GM12878 (cell line): ENCODE data around the gene ARAP1. TPM values are rescaled to one million over a fixed set of nuclear protein-coding genes. Genes with fewer than 3 reads are reported as not detected.

Source experiments
- ATAC-seq: fragments of 200-7000 bp; cut with Tn5 transposase; 3 replicates; pipeline ENCODE4 v1.9.1; 2020; ENCODE audit warnings: mild to moderate bottlenecking, moderate library complexity
- BruUV-seq: library from RNA; stranded (reverse); fragments of 400-500 nt; replicated peaks from 2 replicates; lab custom pipeline; 2021; lab: Mats Ljungman, UMichigan
- CTCF ChIA-PET: fragments of 300-600 bp; sonication (Branson Sonifier 250); formaldehyde crosslinking; extraction: SDS; loops from one replicate; lab custom pipeline; 2021; ENCODE audit warnings: inconsistent platforms; lab: Yijun Ruan, JAX
- POLR2A ChIA-PET: fragments of 350-600 bp; formaldehyde crosslinking; extraction: SDS; loops from one replicate; lab custom pipeline; 2021; ENCODE audit warnings: inconsistent platforms; lab: Charles Lee
- RAD21 ChIA-PET: fragments of 300-600 bp; sonication (Branson Sonifier 250); formaldehyde crosslinking; loops from one replicate; lab custom pipeline; 2023; ENCODE audit warnings: antibody characterized with exemption; ENCODE audit not compliant: unreplicated experiment; lab: Charles Lee
- SMC1A ChIA-PET: fragments of 300-600 bp; sonication (Branson Sonifier 250); formaldehyde crosslinking; loops from one replicate; lab custom pipeline; 2023; ENCODE audit not compliant: unreplicated experiment, uncharacterized antibody; lab: Charles Lee
- DNase-seq: peaks from one replicate; pipeline ENCODE4 v3.0.0-alpha.2; 2011; ENCODE audit warnings: low read depth, low spot score
- FAIRE-seq: peaks from 3 replicates; lab custom pipeline; 2011; peaks lifted over from hg19 to GRCh38; lab: Jason Lieb, UNC
- H2AFZ ChIP-seq: 2 replicates; pipeline ENCODE4 v1.6.0; 2011; ENCODE audit warnings: low read depth, low read length, control low read depth; ENCODE audit not compliant: control insufficient read depth
- H3K27ac ChIP-seq: 2 replicates; pipeline ENCODE4 v1.5.1; 2011; ENCODE audit warnings: control low read depth; ENCODE audit not compliant: control insufficient read depth, insufficient read depth
- H3K27me3 ChIP-seq, 2 experiments: replicated peaks in 1 of 2; 2 replicates each; pipeline versions ENCODE4 v1.6.0 to v1.6.1; 2011; ENCODE audit warnings: low read length in 1 of 2; ENCODE audit not compliant: control insufficient read depth in 2 of 2, insufficient read depth in 2 of 2
- H3K36me3 ChIP-seq, 2 experiments: 2 replicates each; pipeline ENCODE4 v1.5.1; 2011; ENCODE audit warnings: low read length in 1 of 2; ENCODE audit not compliant: control insufficient read depth in 2 of 2, insufficient read depth in 2 of 2
- H3K4me1 ChIP-seq: 2 replicates; pipeline ENCODE4 v1.6.1; 2011; ENCODE audit warnings: mild to moderate bottlenecking, low read length, moderate library complexity, mixed read lengths; ENCODE audit not compliant: control insufficient read depth, insufficient read depth
- H3K4me2 ChIP-seq: 2 replicates; pipeline ENCODE4 v1.6.0; 2011; ENCODE audit warnings: control low read depth; ENCODE audit not compliant: control insufficient read depth, insufficient read depth
- H3K4me3 ChIP-seq: fragments of 200-600 bp; sonication (generic); 2 replicates; pipeline ENCODE4 v1.5.1; 2016
- H3K79me2 ChIP-seq: 2 replicates; pipeline ENCODE4 v1.6.0; 2011; ENCODE audit warnings: low read length; ENCODE audit not compliant: control insufficient read depth, insufficient read depth
- H3K9ac ChIP-seq: 2 replicates; pipeline ENCODE4 v1.8.0; 2011; ENCODE audit warnings: low read length, control low read depth, mixed read lengths; ENCODE audit not compliant: control insufficient read depth, insufficient read depth
- H3K9me3 ChIP-seq: replicated peaks from 3 replicates; pipeline ENCODE4 v1.5.1; 2011; ENCODE audit warnings: mild to moderate bottlenecking, low read length; ENCODE audit not compliant: control insufficient read depth, insufficient read depth
- H4K20me1 ChIP-seq: 2 replicates; pipeline ENCODE4 v1.6.0; 2011; ENCODE audit not compliant: control insufficient read depth, insufficient read depth
- CREM ChIP-seq: IDR thresholded peaks from 2 replicates; pipeline ENCODE4 v1.6.1; 2014; ENCODE audit warnings: antibody characterized with exemption, low read depth
- MTA3 ChIP-seq: IDR thresholded peaks from 2 replicates; pipeline ENCODE4 v1.6.1; 2012; ENCODE audit warnings: low read length, inconsistent platforms, borderline replicate concordance
- PAX5 ChIP-seq: IDR thresholded peaks from 2 replicates; pipeline ENCODE4 v1.6.1; 2011; ENCODE audit warnings: low read depth, low read length, borderline replicate concordance
- PKNOX1 ChIP-seq: fragments of 450-650 bp; IDR thresholded peaks from 2 replicates; pipeline ENCODE4 v1.6.1; 2016; ENCODE audit warnings: mild to moderate bottlenecking
- SPI1 ChIP-seq: IDR thresholded peaks from 2 replicates; pipeline ENCODE4 v1.6.1; 2011; ENCODE audit warnings: low read depth, mild to moderate bottlenecking, low read length, moderate library complexity, borderline replicate concordance; ENCODE audit not compliant: insufficient read depth
- TAF1 ChIP-seq: IDR thresholded peaks from 2 replicates; pipeline ENCODE4 v1.6.1; 2011; ENCODE audit warnings: mild to moderate bottlenecking, low read depth, low read length, borderline replicate concordance
- ZBTB40 ChIP-seq: fragments of 450-650 bp; IDR thresholded peaks from 2 replicates; pipeline ENCODE4 v1.6.1; 2016; ENCODE audit warnings: mild to moderate bottlenecking, moderate library complexity, borderline replicate concordance
- ZNF592 ChIP-seq: fragments of 450-650 bp; IDR thresholded peaks from 2 replicates; pipeline ENCODE4 v1.6.1; 2017; ENCODE audit warnings: mild to moderate bottlenecking, moderate library complexity
- WGBS: methylation state at CpG from one replicate; pipeline ENCODE4 v1.1.6; 2016; ENCODE audit warnings: low lambda C conversion rate; ENCODE audit not compliant: insufficient replicate concordance, insufficient coverage; ENCODE audit errors: missing lambda C conversion rate; 5-methylcytosine and 5-hydroxymethylcytosine counted together
- in situ Hi-C: fragments of 300-500 bp; cut with MboI; formaldehyde crosslinking; loops from 9 replicates; pipeline ENCODE4 v1.14.3; 2018; ENCODE audit warnings: mixed read lengths
- intact Hi-C: fragments of 100-400 bp; cut with micrococcal nuclease; formaldehyde crosslinking; loops from one replicate; pipeline ENCODE4 v1.14.2; 2022; ENCODE audit not compliant: unreplicated experiment
- polyA plus RNA-seq, 11 experiments: library from polyadenylated mRNA; depleted of rRNA in 4 of 11; unstranded in 6 of 11; stranded (reverse) in 5 of 11; fragments of >200 nt; fragmentation: Nextera tagmentation in 4 of 11; fragmentation: Illumina TruSeq in 1 of 11; extraction: Ambion mirVana in 4 of 11; extraction: Trizol in 1 of 11; gene quantifications; 1 replicate in 1 of 11; 2 replicates in 10 of 11; pipeline versions ENCODE4 v1.2.1 to v1.2.3, GENCODE V29; 2011 to 2016; ENCODE audit warnings: inconsistent platforms in 2 of 11, missing spikeins in 2 of 11, low read depth in 1 of 11
- total RNA-seq, 4 experiments: library from RNA; depleted of rRNA in 3 of 4; stranded (reverse); fragments of >200 nt in 3 of 4; fragmentation: Illumina TruSeq in 1 of 4; extraction: Trizol in 1 of 4; gene quantifications; 2 replicates each; pipeline versions ENCODE4 v1.2.1 to v1.2.3, GENCODE V29; 2013 to 2021

The ARAP1 gene
- total and polyA plus RNA-seq, 10 of the 15 experiments (the other 5 are each of a cell fraction or from before 2014, with no cell fraction given), result 0.55 to 102 (median 51.0) TPM

- TF ChIP-seq ZNF592 (peak; percentile 19; the same call in 1 of the 2 replicates), MTA3 (no peak), TAF1 (peak; percentile 74; the same call in 1 of the 2 replicates), SPI1 (peak; percentile 86)
Observed at GRCh38 chr11:72722050-72722748, 30.0 kb downstream of the ARAP1 start (continued).

- Histone ChIP-seq H3K9me3 (no peaks in the 10 kb centered on the region), H4K20me1 (peaks cover 6% of the 10 kb centered on the region; the same call in 1 of the 2 replicates), H3K9ac (peak overlapping the region; percentile 83), H3K36me3 (peaks cover 20 to 40% of the 10 kb centered on the region in 2 experiments), H3K4me2 (peak overlapping the region; percentile 92), H2AFZ (peak overlapping the region; percentile 98), H3K79me2 (peaks cover 83% of the 10 kb centered on the region), H3K4me1 (peaks cover 49% of the 10 kb centered on the region), H3K27me3 (no peaks in the 10 kb centered on the region), H3K4me3 (peak overlapping the region; percentile 85), H3K27ac (peak overlapping the region; percentile 92)
- intact Hi-C loops, result no loop called here
- ChIA-PET CTCF (interaction anchor here (2.1 to 18.4 kb wide), 3 partner anchors 19 to 91 kb away, joined by 13 to 469 read pairs (median 154); partner anchors contain the start of genes ATG16L2 and STARD10), SMC1A (interaction anchor here (1.3 to 12.0 kb wide), 4 partner anchors 16 to 456 kb away, joined by 3 to 185 read pairs (median 21); partner anchors contain the start of gene STARD10), POLR2A (interaction anchor here (1.4 to 3.2 kb wide), 5 partner anchors 15 to 94 kb away, joined by 3 to 7 read pairs (median 5); no protein-coding TSS in a partner anchor), RAD21 (interaction anchor here (0.6 to 13.9 kb wide), 7 partner anchors 17 to 499 kb away, joined by 3 to 256 read pairs (median 6); partner anchors contain the start of gene STARD10)
- peak; percentile 8; the same call in 2 of the 3 replicates for ATAC-seq
- FAIRE-seq, result no peak
- no peak for DNase-seq
- TSS peak; percentile 73 for BruUV-seq
- WGBS, result under 1% methylated on average over 13 of the region's 13 CpGs
- in situ Hi-C loops, result loop anchor here (10.0 kb wide), 2 partner anchors 73 to 453 kb away; partner anchors contain the start of gene STARD10
- TF ChIP-seq PKNOX1 (peak; percentile 77), CREM (no peak), PAX5 (0 out of 2 replicates have a peak, but pooled peaks have one; percentile 2), ZBTB40 (peak; percentile 47; the same call in 1 of the 2 replicates)
Observed at GRCh38 chr11:72721689-72722049, 30.5 kb downstream of the ARAP1 start.
